Brain pericyte (primary cell): ENCODE results near the gene CTBP2.

Experiments
- DNase-seq: peaks from one replicate; pipeline ENCODE4 v3.0.0-alpha.2; 2012; ENCODE audit warnings: low read depth, low spot score

Gene CTBP2

GRCh38 chr10:125144693-125145623 lies 15.4 kb downstream of the CTBP2 start:
- DNase-seq = no peak

DNA sequence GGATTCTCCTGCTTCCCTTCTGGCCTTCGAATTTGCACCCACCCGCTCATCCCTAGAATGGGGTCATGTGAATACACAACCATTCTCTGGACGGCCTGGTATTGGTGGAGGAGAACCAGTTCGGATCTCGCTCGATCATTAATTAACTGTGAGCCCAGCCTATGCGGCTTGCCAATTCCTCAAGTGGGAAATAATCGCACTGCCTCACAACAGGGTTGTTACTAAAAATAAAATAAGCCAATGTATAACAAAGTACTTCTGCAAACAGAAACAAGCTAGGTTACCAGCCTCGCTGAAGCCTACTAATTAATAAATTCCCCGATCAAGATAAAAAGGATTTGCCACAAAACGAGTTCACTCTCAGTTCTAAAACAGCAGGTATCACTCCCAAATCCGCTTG lies 16.2 kb downstream of the CTBP2 start:
- no peak for DNase-seq

GRCh38 chr10:125142946-125143345 lies 17.4 kb downstream of the CTBP2 start:
- DNase-seq = no peak

GRCh38 chr10:125141860-125142484 lies 18.4 kb downstream of the CTBP2 start:
- no peak for DNase-seq

GRCh38 chr10:125141150-125141859 lies 19.1 kb downstream of the CTBP2 start:
- DNase-seq = no peak

DNA sequence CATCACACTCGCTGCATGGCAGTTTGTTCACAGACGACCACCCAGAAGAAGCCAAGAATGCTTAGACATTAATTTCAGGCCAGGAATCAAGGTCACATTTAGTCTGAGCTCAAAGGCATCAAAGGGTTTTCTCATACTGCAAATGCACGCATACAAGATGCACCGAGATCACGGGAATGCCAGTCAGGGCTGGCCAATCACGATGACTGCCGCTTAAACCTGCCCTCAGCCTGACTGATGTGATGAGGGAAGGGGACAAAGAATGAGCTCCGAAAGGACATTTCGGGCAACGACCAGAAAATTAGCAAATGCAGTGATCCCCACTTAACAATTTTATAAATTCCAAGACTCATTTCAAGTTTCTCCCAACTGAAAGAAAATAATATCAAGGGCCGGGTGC lies 20.2 kb downstream of the CTBP2 start:
- DNase-seq = no peak

- DNase-seq = no peak
Measured at GRCh38 chr10:125137601-125138438, 22.5 kb downstream of the CTBP2 start.

DNA sequence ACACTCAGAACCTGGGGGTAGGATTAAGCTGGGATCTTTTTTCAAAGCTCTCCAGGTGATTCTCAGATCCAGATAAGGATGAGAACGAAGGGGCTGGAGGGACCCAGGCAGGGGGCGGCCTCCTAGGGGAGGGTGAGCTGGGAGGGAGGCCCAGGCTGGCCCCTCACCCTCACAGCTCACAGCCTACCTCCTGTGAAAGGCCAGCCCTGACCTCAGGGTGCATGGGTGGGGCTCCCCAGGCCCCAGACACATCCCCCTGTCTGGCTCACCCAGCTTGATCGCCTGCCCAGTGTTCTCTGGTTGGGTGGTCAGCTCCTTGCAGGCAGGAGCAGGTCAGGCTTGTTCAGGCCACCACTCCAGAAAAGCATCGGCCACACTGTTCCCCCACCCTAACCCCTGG lies 24.3 kb downstream of the CTBP2 start:
- DNase-seq = no peak

DNA sequence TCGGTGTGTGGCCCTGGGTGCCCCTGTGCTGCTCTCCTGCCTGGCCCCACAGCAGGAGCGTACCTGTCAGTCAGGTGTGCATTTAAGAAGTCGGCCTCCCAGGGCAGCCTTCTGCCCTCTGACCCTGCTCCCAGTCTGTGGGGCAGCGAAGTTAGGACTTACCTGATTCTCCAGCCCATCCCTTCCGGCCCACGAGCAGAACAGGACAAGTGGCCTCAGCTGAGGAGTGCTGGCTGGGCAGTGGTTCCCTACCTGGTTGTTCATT lies 24.7 kb downstream of the CTBP2 start:
- no peak for DNase-seq

DNA sequence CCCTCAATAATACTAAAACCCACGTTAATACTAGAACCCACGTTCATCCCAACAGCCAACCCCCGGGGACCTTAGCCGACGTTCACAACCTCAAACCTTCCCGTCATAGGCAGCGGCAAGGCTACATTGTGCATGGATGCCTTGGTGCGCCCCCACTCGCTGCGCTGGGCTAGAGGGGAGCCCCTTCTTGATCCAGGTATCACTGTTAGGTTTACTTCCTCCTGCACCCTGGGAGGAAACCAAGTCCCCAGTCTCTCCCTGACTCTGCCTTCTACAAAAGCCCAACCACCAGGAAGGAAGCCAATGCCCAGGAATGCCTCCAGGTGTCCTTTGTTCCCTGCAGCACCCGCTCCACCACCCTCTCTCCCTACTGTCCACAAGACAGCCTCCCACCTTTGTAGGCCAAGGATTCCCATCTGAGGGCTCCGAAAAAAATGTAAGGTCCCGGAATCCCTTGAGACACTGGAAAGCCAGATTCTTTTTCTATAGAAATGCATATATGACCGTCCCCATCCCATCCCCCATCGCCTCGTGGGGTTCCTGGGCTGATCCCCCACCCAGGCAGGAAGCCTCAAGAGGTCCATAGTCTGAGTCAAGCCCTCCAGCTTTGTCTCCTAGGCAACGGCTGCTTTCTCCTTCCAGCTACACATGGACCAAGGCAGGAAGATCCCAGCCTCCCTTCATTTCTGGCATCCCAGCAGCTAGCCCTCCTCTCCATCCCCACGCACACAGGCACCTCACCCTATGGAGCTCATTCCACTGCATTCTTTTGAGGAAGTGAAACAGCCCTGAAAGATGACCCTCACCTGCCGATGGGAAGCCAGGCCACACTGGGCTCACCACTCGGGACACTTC lies 25.2 kb downstream of the CTBP2 start:
- no peak for DNase-seq

DNA sequence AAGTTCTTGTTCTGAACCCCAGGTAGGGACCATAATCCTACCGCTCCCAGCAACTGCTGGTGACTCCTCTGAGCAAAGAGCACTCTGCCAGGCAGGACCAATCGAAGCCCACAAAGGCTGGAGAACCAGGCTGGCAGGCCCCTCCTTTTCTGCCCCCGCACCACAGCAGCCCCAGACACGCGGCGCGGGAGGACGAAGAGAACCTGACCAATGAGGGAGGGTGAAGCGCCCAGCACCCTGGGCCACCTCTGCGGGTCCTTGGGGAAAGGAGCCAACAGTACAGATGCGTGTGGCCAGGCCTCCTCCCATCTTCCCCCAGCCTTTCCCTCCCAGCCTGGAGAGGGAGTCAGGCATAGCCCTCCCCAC lies 25.9 kb downstream of the CTBP2 start:
- no peak for DNase-seq

GRCh38 chr10:125133696-125134482 lies 26.5 kb downstream of the CTBP2 start:
- DNase-seq = no peak

- no peak for DNase-seq
Measured at GRCh38 chr10:125132344-125132743, 28.0 kb downstream of the CTBP2 start.

DNA sequence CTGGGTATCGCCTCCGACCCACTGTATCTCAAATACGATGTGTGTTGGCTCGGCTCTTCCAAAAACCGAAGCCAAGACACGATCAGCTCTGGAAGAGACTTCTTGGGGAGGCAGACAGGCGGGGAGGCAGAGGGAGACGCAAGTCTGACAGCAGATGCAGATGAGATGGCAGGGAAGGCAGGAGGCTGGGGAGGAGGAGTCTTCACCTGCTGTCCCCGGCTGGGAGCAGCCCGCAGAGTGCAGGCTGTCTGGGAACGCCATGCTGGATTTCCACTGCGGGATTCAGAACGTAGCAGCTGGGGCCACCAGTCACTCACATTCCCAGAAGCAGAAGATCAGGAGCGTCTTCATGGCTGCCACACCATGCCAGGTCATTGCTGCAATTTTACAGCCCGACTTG lies 29.4 kb downstream of the CTBP2 start:
- no peak for DNase-seq

DNA sequence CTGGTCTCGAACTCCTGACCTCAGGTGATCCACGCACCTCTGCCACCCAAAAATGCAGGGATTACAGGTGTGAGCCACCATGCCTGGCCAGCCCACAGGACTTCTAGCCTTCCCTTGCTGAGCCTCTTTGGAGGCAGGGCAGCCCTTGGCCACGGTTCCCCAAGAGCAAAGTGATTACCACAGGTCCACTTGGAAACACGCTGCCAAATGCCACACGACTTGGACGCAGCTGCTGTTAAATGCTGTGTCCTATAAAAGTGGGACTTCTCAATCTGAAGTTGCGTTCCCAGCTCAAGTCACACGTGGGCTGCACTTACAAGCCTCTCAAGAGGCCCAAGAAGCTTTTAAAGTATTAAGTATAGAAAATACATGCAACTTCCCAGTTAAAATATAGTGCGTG lies 30.1 kb downstream of the CTBP2 start:
- DNase-seq = no peak

- no peak for DNase-seq
Measured at GRCh38 chr10:125129076-125129458, 31.3 kb downstream of the CTBP2 start.

GRCh38 chr10:125128397-125129075 lies 31.8 kb downstream of the CTBP2 start:
- no peak for DNase-seq

GRCh38 chr10:125127986-125128385 lies 32.4 kb downstream of the CTBP2 start:
- DNase-seq = no peak

- DNase-seq = no peak
Measured at GRCh38 chr10:125127110-125127509, 33.3 kb downstream of the CTBP2 start.
